ENCODE data around the gene GARIN5A. TPM values are rescaled to one million over a fixed set of nuclear protein-coding genes. Genes with fewer than 3 reads are reported as not detected.

The GARIN5A gene
- total and polyA plus RNA-seq, 9 of the 15 experiments (the other 6 are each of a cell fraction or from before 2014, with no cell fraction given): 0.10 to 0.82 (median 0.23) TPM; not detected in 2

DNA sequence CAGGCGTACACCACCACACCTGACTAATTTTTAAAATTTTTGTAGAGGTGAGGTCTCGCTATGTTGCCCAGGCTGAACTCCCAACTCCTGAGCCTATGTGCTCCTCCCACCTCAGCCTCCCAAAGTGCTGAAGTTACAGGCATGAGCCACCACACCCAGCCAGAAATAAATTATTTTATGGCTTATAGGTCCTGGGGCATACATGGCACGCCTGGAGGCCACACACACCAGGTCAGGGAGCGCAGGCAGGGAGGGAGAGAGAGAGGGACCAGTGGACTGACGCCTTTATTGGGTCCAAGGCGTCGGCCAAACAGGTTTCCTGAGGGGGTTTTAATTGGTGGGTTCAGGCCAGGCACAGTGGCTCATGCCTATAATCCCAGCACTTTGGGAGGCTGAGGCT lies 51.1 kb downstream of the GARIN5A start (continued):
- TF ChIP-seq, protein P1, sequence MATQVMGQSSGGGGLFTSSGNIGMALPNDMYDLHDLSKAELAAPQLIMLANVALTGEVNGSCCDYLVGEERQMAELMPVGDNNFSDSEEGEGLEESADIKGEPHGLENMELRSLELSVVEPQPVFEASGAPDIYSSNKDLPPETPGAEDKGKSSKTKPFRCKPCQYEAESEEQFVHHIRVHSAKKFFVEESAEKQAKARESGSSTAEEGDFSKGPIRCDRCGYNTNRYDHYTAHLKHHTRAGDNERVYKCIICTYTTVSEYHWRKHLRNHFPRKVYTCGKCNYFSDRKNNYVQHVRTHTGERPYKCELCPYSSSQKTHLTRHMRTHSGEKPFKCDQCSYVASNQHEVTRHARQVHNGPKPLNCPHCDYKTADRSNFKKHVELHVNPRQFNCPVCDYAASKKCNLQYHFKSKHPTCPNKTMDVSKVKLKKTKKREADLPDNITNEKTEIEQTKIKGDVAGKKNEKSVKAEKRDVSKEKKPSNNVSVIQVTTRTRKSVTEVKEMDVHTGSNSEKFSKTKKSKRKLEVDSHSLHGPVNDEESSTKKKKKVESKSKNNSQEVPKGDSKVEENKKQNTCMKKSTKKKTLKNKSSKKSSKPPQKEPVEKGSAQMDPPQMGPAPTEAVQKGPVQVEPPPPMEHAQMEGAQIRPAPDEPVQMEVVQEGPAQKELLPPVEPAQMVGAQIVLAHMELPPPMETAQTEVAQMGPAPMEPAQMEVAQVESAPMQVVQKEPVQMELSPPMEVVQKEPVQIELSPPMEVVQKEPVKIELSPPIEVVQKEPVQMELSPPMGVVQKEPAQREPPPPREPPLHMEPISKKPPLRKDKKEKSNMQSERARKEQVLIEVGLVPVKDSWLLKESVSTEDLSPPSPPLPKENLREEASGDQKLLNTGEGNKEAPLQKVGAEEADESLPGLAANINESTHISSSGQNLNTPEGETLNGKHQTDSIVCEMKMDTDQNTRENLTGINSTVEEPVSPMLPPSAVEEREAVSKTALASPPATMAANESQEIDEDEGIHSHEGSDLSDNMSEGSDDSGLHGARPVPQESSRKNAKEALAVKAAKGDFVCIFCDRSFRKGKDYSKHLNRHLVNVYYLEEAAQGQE (IDR thresholded peaks at IDR 0.05; ENCODE audit: borderline replicate concordance): no peak
- TF ChIP-seq, protein P1 (CRISPR knock-in tag; IDR thresholded peaks at IDR 0.05; ENCODE audit: low read depth): no peak
- TF ChIP-seq POLR2AphosphoS2 (IDR thresholded peaks at IDR 0.05; ENCODE audit: low read length) (no peak), PHF21A (IDR thresholded peaks at IDR 0.05; ENCODE audit: borderline replicate concordance, low read depth) (no peak), ZNF354B (CRISPR knock-in tag; IDR thresholded peaks at IDR 0.05) (no peak), ETV1 (tag; conservative IDR thresholded peaks at IDR 0.05; ENCODE audit: low read depth) (no peak), NFIX (CRISPR knock-in tag; IDR thresholded peaks at IDR 0.05; ENCODE audit: low read depth) (no peak), ZNF124 (CRISPR knock-in tag; IDR thresholded peaks at IDR 0.05) (no peak)
- TF ChIP-seq, protein P2, sequence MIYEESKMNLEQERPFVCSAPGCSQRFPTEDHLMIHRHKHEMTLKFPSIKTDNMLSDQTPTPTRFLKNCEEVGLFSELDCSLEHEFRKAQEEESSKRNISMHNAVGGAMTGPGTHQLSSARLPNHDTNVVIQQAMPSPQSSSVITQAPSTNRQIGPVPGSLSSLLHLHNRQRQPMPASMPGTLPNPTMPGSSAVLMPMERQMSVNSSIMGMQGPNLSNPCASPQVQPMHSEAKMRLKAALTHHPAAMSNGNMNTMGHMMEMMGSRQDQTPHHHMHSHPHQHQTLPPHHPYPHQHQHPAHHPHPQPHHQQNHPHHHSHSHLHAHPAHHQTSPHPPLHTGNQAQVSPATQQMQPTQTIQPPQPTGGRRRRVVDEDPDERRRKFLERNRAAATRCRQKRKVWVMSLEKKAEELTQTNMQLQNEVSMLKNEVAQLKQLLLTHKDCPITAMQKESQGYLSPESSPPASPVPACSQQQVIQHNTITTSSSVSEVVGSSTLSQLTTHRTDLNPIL (CRISPR knock-in tag; IDR thresholded peaks at IDR 0.05): no peak
